Activated CD8-positive, alpha-beta memory T cell treated with anti-CD3 and anti-CD28 coated beads, Interleukin-2, amount 50 U/mL, for 24 hours (primary cell): ENCODE data around the gene GCC2.
A peak's percentile ranks its signal among the peaks of the same experiment; 100 is the strongest.
"Not testable (repeated sequence)": the region's sequence is repeated elsewhere in the genome, so short reads cannot be mapped to it uniquely, and the experiment has no call there.

Experiments
- DNase-seq: peaks from one replicate; pipeline ENCODE4 v3.0.0-alpha.2; 2020; ENCODE audit errors: extremely low read depth

The GCC2 gene

GRCh38 chr2:108512431-108512830 is 63.4 kb downstream of the GCC2 start:
- DNase-seq = not testable (repeated sequence)

GRCh38 chr2:108514478-108514877 is 65.5 kb downstream of the GCC2 start:
- DNase-seq = not testable (repeated sequence)

GRCh38 chr2:108524688-108525087 is 75.7 kb downstream of the GCC2 start:
- not testable (repeated sequence) for DNase-seq

GRCh38 chr2:108525258-108525657 is 76.3 kb downstream of the GCC2 start:
- DNase-seq = not testable (repeated sequence)

- no peak for DNase-seq
Measured at GRCh38 chr2:108531674-108532055, 82.7 kb downstream of the GCC2 start.

GRCh38 chr2:108533832-108534583 is 85.0 kb downstream of the GCC2 start, which contains the start of gene LIMS1:
LIMS1 (plus strand) TSS chr2:108534470; CDS start chr2:108534563, 93 bp downstream.
- DNase-seq = peak; percentile 72

- DNase-seq = no peak
Measured at GRCh38 chr2:108534584-108535356, 85.8 kb downstream of the GCC2 start.

GRCh38 chr2:108535357-108535631 is 86.3 kb downstream of the GCC2 start:
- DNase-seq = no peak

- DNase-seq = no peak
Measured at GRCh38 chr2:108536133-108536780, 87.3 kb downstream of the GCC2 start.

- no peak for DNase-seq
Measured at GRCh38 chr2:108536911-108537310, 87.9 kb downstream of the GCC2 start.

GRCh38 chr2:108538000-108538625 is 89.1 kb downstream of the GCC2 start:
- no peak for DNase-seq

GRCh38 chr2:108541451-108541850 is 92.4 kb downstream of the GCC2 start:
- no peak for DNase-seq

GRCh38 chr2:108542071-108542470 is 93.1 kb downstream of the GCC2 start:
- no peak for DNase-seq

GRCh38 chr2:108547606-108548005 is 98.6 kb downstream of the GCC2 start:
- no peak for DNase-seq

- DNase-seq = no peak
Measured at GRCh38 chr2:108548208-108549003, 99.4 kb downstream of the GCC2 start.

- no peak for DNase-seq
Measured at GRCh38 chr2:108552566-108552965, 103.6 kb downstream of the GCC2 start.

- no peak for DNase-seq
Measured at GRCh38 chr2:108553209-108553919, 104.4 kb downstream of the GCC2 start.

GRCh38 chr2:108554528-108554927 is 105.5 kb downstream of the GCC2 start:
- no peak for DNase-seq

- no peak for DNase-seq
Measured at GRCh38 chr2:108555572-108555971, 106.6 kb downstream of the GCC2 start.

- DNase-seq = not testable (repeated sequence)
Measured at GRCh38 chr2:108556581-108556980, 107.6 kb downstream of the GCC2 start.
